Measurements from ENCODE around the gene EPC2.

Gene EPC2

GRCh38 chr2:148721991-148722777 lies 77.6 kb downstream of the EPC2 start:
- TF ChIP-seq, protein P1, sequence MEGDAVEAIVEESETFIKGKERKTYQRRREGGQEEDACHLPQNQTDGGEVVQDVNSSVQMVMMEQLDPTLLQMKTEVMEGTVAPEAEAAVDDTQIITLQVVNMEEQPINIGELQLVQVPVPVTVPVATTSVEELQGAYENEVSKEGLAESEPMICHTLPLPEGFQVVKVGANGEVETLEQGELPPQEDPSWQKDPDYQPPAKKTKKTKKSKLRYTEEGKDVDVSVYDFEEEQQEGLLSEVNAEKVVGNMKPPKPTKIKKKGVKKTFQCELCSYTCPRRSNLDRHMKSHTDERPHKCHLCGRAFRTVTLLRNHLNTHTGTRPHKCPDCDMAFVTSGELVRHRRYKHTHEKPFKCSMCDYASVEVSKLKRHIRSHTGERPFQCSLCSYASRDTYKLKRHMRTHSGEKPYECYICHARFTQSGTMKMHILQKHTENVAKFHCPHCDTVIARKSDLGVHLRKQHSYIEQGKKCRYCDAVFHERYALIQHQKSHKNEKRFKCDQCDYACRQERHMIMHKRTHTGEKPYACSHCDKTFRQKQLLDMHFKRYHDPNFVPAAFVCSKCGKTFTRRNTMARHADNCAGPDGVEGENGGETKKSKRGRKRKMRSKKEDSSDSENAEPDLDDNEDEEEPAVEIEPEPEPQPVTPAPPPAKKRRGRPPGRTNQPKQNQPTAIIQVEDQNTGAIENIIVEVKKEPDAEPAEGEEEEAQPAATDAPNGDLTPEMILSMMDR (IDR thresholded peaks at IDR 0.05), result no peak
- Histone ChIP-seq H3K4me3 (no peak overlapping the region), H3K27ac (no peak overlapping the region)
- DNase-seq (ENCODE audit: low spot score), result no peak

DNA sequence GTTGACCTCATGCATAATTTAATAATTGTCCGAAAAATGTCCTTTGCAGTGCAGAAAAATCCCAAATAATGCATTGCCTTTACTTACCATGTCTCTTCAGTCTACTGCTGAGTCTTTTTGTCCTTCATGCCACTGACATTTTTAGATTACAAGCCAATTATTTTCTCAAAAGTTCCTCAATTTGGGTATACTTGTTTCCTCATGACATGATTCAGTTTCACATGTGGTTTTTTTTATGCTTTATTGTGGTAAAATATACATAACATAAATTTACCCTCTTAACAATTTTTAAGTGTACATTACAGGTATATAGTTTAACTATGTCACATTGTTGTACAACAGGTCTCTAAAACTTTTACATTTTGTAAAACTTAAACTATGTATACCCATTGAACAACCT lies 81.0 kb downstream of the EPC2 start:
- TF ChIP-seq, protein P1 (IDR thresholded peaks at IDR 0.05), result no peak
- Histone ChIP-seq H3K4me3 (no peak overlapping the region), H3K27ac (no peak overlapping the region)
- no peak for DNase-seq (ENCODE audit: low spot score)

DNA sequence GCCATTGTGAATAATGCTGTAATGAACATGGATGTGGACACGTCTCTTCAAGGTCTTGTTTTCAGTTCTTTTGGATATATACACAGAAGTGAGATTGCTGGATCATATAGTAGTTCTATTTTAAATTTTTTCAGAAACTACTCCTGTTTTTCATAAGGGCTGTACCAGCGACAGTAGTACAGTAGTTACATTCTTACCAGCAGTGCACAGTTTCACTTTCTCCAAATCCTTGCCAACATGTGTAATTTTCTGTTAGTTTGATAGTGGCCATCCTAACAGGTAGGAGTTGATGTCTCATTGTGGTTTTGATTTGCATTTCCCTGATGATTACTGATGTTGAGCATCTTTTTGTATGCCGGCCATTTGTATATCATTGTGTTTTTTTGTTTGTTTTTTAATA lies 81.7 kb downstream of the EPC2 start:
- Histone ChIP-seq H3K4me3 (no peak overlapping the region), H3K27ac (no peak overlapping the region)
- TF ChIP-seq, protein P1 (IDR thresholded peaks at IDR 0.05), result no peak
- no peak for DNase-seq (ENCODE audit: low spot score)

DNA sequence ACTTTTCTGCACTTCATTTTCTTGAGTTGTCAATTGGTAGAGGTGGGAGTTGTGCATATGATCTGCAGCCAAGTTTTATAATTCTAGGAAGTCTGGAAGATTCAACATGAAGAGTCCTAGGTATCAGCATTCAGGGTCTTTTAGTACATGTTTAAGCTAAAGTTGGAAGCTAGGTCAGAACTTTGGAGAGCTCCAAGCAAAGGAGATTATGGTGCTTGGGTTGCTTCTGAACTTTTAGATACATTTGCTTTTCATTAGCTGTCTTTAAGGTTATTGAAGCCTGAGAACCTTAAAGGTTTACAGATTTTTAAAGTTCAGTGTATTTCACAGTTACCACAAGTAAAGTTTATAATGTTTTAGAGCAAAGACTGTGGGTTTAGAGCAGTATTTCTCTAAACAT lies 85.5 kb downstream of the EPC2 start:
- DNase-seq (ENCODE audit: low spot score), result no peak
- Histone ChIP-seq H3K27ac (no peak overlapping the region), H3K4me3 (no peak overlapping the region)
- TF ChIP-seq, protein P1 (IDR thresholded peaks at IDR 0.05), result no peak

GRCh38 chr2:148737742-148738141 lies 93.2 kb downstream of the EPC2 start:
- no peak overlapping the region for H3K4me3 ChIP-seq
- TF ChIP-seq, protein P1 (IDR thresholded peaks at IDR 0.05), result no peak
- no peak for DNase-seq (ENCODE audit: low spot score)
- no peak overlapping the region for H3K27ac ChIP-seq

GRCh38 chr2:148739454-148740105 lies 95.0 kb downstream of the EPC2 start:
- TF ChIP-seq, protein P1 (IDR thresholded peaks at IDR 0.05), result no peak
- Histone ChIP-seq H3K27ac (no peak overlapping the region), H3K4me3 (no peak overlapping the region)
- no peak for DNase-seq (ENCODE audit: low spot score)

DNA sequence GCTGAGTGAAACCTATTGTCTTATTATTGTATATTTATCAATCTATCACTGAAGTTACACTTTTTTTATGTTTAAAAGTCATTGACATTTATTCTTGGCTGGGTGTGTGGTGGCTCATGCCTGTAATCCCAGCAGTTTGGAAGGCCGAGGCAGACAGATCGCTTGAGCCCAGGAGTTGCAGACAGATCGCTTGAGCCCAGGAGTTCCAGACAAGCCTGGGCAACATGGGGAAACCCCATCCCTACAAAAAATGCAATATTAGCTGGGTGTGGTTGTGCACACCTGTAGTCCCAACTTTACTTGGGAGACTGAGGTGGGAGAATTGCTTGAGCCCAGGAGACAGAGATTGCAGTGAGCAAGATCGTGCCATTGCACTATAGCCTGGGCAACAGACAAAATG lies 97.8 kb downstream of the EPC2 start:
- H3K27ac ChIP-seq, result no peak overlapping the region
- no peak for DNase-seq (ENCODE audit: low spot score)
- no peak overlapping the region for H3K4me3 ChIP-seq
- TF ChIP-seq, protein P1 (IDR thresholded peaks at IDR 0.05), result no peak

Measured in coronary artery (tissue), 2 donors.